ENCODE data around the gene MTURN.
A peak's percentile ranks its signal among the peaks of the same experiment; 100 is the strongest.

GRCh38 chr7:30143748-30144251 is 9.0 kb downstream of the MTURN start:
- TF ChIP-seq YY1 (IDR thresholded peaks at IDR 0.05; ENCODE audit: low read depth) (no peak), EP300 (IDR thresholded peaks at IDR 0.05; ENCODE audit: borderline replicate concordance) (no peak), REST (IDR thresholded peaks at IDR 0.05; ENCODE audit: low read depth) (no peak), RAD21 (IDR thresholded peaks at IDR 0.05; ENCODE audit: low read depth) (no peak), TEAD4 (IDR thresholded peaks at IDR 0.05) (no peak), EGR1 (IDR thresholded peaks at IDR 0.05) (no peak), NFIC (IDR thresholded peaks at IDR 0.05) (peak; percentile 49), ZBTB7A (IDR thresholded peaks at IDR 0.05; ENCODE audit: low read depth) (no peak), CREB1 (IDR thresholded peaks at IDR 0.05; ENCODE audit: low read depth) (no peak), TAF1 (IDR thresholded peaks at IDR 0.05; ENCODE audit: low read depth) (no peak), CEBPB (IDR thresholded peaks at IDR 0.05) (no peak), TCF12 (IDR thresholded peaks at IDR 0.05; ENCODE audit: low read depth) (no peak)
- TF ChIP-seq, protein P1, sequence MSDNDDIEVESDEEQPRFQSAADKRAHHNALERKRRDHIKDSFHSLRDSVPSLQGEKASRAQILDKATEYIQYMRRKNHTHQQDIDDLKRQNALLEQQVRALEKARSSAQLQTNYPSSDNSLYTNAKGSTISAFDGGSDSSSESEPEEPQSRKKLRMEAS (IDR thresholded peaks at IDR 0.05): no peak

Data from Ishikawa (cell line).